GM12878 (cell line): Measurements from ENCODE around the gene SELENOW. TPM values are rescaled to one million over a fixed set of nuclear protein-coding genes. Genes with fewer than 3 reads are reported as not detected.

ENCODE experiments used
- LARP7 ChIP-seq: fragments of 450-650 bp; IDR thresholded peaks from 2 replicates; pipeline ENCODE4 v1.6.1; 2017; ENCODE audit warnings: mild to moderate bottlenecking
- MTA3 ChIP-seq: IDR thresholded peaks from 2 replicates; pipeline ENCODE4 v1.6.1; 2012; ENCODE audit warnings: low read length, inconsistent platforms, borderline replicate concordance
- NFYA ChIP-seq: IDR thresholded peaks from 2 replicates; pipeline ENCODE4 v1.6.1; 2011; ENCODE audit warnings: low read depth, mild to moderate bottlenecking, low read length, improper control_type of control experiment, borderline replicate concordance
- PAX8 ChIP-seq: fragments of 450-650 bp; IDR thresholded peaks from 2 replicates; pipeline ENCODE4 v1.6.1; 2017; ENCODE audit warnings: mild to moderate bottlenecking, moderate library complexity
- RB1 ChIP-seq: fragments of 450-650 bp; formaldehyde crosslinking; IDR thresholded peaks from 2 replicates; pipeline ENCODE4 v1.6.1; 2017; ENCODE audit warnings: mild to moderate bottlenecking, borderline replicate concordance
- YY1 ChIP-seq: IDR thresholded peaks from 2 replicates; pipeline ENCODE4 v1.6.1; 2011; ENCODE audit warnings: low read depth, mild to moderate bottlenecking, low read length
- ZNF207 ChIP-seq: fragments of 450-650 bp; IDR thresholded peaks from 2 replicates; pipeline ENCODE4 v1.6.1; 2014; ENCODE audit warnings: antibody characterized with exemption, mild to moderate bottlenecking, borderline replicate concordance
- polyA plus RNA-seq, 11 experiments: library from polyadenylated mRNA; depleted of rRNA in 4 of 11; unstranded in 6 of 11; stranded (reverse) in 5 of 11; fragments of >200 nt; fragmentation: Nextera tagmentation in 4 of 11; fragmentation: Illumina TruSeq in 1 of 11; extraction: Ambion mirVana in 4 of 11; extraction: Trizol in 1 of 11; gene quantifications; 1 replicate in 1 of 11; 2 replicates in 10 of 11; pipeline versions ENCODE4 v1.2.1 to v1.2.3, GENCODE V29; 2011 to 2016; ENCODE audit warnings: inconsistent platforms in 2 of 11, missing spikeins in 2 of 11, low read depth in 1 of 11
- total RNA-seq, 4 experiments: library from RNA; depleted of rRNA in 3 of 4; stranded (reverse); fragments of >200 nt in 3 of 4; fragmentation: Illumina TruSeq in 1 of 4; extraction: Trizol in 1 of 4; gene quantifications; 2 replicates each; pipeline versions ENCODE4 v1.2.1 to v1.2.3, GENCODE V29; 2013 to 2021
- TF ChIP-seq, protein P1 (sequence below): fragments of 450-650 bp; formaldehyde crosslinking; IDR thresholded peaks from 2 replicates; pipeline ENCODE4 v1.4.0; 2020; ENCODE audit warnings: mild to moderate bottlenecking, moderate library complexity
- TF ChIP-seq, protein P2 (sequence below): IDR thresholded peaks from 2 replicates; pipeline ENCODE4 v1.6.1; 2012; ENCODE audit warnings: low read length, inconsistent platforms

Gene SELENOW
- total and polyA plus RNA-seq, 10 of the 15 experiments (the other 5 are each of a cell fraction or from before 2014, with no cell fraction given), result 53.3 to 186 (median 101) TPM

DNA sequence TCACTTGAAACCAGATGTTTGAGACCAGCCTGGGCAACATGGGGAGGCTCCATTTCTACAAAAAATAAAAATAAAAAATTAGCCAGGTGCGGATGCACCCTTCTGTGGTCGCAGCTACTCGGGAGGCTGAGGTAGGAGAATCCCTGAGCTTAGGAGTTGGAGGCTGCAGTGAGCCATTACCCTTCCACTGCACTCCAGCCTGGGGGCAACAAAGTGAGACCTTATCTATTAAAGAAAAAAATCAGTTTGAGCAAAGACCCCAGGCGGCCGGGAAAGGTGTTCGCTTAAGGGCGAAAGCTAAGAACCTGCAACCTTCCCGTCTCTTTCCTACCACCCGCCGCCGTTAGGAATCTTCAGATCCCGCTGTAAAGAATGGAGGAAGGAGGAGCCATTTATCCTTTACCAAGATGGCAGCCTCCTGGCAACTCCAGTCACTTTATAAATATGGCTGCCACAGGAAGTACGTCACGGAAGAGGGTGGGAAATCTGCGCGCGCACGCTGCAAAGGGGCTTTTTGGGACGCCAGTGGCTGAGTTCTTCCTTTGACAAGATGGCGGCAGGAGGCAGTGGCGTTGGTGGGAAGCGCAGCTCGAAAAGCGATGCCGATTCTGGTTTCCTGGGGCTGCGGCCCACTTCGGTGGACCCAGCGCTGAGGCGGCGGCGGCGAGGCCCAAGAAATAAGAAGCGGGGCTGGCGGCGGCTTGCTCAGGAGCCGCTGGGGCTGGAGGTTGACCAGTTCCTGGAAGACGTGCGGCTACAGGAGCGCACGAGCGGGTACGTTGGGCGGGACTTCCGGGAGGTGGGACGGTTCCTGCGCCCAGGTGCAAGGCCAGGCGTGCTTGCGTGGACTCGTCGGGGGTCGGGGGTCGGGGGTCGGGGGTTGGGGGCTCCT is 33.2 kb upstream of the SELENOW start, which contains the start of gene NOP53 (continued):
- TF ChIP-seq, protein P1, sequence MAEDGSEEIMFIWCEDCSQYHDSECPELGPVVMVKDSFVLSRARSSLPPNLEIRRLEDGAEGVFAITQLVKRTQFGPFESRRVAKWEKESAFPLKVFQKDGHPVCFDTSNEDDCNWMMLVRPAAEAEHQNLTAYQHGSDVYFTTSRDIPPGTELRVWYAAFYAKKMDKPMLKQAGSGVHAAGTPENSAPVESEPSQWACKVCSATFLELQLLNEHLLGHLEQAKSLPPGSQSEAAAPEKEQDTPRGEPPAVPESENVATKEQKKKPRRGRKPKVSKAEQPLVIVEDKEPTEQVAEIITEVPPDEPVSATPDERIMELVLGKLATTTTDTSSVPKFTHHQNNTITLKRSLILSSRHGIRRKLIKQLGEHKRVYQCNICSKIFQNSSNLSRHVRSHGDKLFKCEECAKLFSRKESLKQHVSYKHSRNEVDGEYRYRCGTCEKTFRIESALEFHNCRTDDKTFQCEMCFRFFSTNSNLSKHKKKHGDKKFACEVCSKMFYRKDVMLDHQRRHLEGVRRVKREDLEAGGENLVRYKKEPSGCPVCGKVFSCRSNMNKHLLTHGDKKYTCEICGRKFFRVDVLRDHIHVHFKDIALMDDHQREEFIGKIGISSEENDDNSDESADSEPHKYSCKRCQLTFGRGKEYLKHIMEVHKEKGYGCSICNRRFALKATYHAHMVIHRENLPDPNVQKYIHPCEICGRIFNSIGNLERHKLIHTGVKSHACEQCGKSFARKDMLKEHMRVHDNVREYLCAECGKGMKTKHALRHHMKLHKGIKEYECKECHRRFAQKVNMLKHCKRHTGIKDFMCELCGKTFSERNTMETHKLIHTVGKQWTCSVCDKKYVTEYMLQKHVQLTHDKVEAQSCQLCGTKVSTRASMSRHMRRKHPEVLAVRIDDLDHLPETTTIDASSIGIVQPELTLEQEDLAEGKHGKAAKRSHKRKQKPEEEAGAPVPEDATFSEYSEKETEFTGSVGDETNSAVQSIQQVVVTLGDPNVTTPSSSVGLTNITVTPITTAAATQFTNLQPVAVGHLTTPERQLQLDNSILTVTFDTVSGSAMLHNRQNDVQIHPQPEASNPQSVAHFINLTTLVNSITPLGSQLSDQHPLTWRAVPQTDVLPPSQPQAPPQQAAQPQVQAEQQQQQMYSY (CRISPR knock-in tag), result no peak
- TF ChIP-seq ZNF207 (peak; percentile 76; the same call in 1 of the 2 replicates), YY1 (peak; percentile 100), MTA3 (no peak), PAX8 (no peak), NFYA (no peak), RB1 (0 out of 2 replicates have a peak, but pooled peaks have one; percentile 59), LARP7 (no peak)
- TF ChIP-seq, protein P2, sequence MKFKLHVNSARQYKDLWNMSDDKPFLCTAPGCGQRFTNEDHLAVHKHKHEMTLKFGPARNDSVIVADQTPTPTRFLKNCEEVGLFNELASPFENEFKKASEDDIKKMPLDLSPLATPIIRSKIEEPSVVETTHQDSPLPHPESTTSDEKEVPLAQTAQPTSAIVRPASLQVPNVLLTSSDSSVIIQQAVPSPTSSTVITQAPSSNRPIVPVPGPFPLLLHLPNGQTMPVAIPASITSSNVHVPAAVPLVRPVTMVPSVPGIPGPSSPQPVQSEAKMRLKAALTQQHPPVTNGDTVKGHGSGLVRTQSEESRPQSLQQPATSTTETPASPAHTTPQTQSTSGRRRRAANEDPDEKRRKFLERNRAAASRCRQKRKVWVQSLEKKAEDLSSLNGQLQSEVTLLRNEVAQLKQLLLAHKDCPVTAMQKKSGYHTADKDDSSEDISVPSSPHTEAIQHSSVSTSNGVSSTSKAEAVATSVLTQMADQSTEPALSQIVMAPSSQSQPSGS, result no peak
